ENCODE results near the gene EFHC2. TPM values are rescaled to one million over a fixed set of nuclear protein-coding genes. Genes with fewer than 3 reads are reported as not detected.

The EFHC2 gene
- total RNA-seq: 0.56 and 1.3 TPM in 2 replicates

GRCh38 chrX:44343412-44344141, at the start of gene EFHC2:
Gene EFHC2, minus strand, starts transcription at chrX:44343672. Its CDS starts 84 bp downstream, at chrX:44343588.

Other genes starting within 250 kb of the EFHC2 start
- gene FUNDC1, start 199.2 kb upstream of the EFHC2 start, total RNA-seq: 22.2 and 24.0 TPM in 2 replicates

All from airway epithelial cell (primary cell).